GM19463 (cell line): Measurements from ENCODE around the gene ZNF268.
"Not testable (repeated sequence)": the region's sequence is repeated elsewhere in the genome, so short reads cannot be mapped to it uniquely, and the experiment has no call there.

Source experiments
- ATAC-seq: cut with Tn5 transposase; IDR thresholded peaks from one replicate; pipeline ENCODE4 v1.9.1; 2021; ENCODE audit warnings: mild to moderate bottlenecking, moderate library complexity; ENCODE audit not compliant: unreplicated experiment

ZNF268 gene

GRCh38 chr12:133226690-133227089 lies 45.4 kb downstream of the ZNF268 start:
- ATAC-seq = no peak

GRCh38 chr12:133227281-133227852 lies 46.1 kb downstream of the ZNF268 start:
- no peak for ATAC-seq

GRCh38 chr12:133231001-133231400 lies 49.7 kb downstream of the ZNF268 start:
- no peak for ATAC-seq

GRCh38 chr12:133233006-133233405 lies 51.7 kb downstream of the ZNF268 start:
- ATAC-seq = no peak

GRCh38 chr12:133233993-133234564 lies 52.8 kb downstream of the ZNF268 start:
- ATAC-seq = no peak

GRCh38 chr12:133234971-133235370 lies 53.7 kb downstream of the ZNF268 start:
- no peak for ATAC-seq

GRCh38 chr12:133235401-133236112 lies 54.3 kb downstream of the ZNF268 start, which contains the start of gene ANHX:
ANHX (minus strand) TSS chr12:133235877; CDS start chr12:133234356, 1,521 bp downstream.
- no peak for ATAC-seq

- ATAC-seq = no peak
Observed at GRCh38 chr12:133236144-133236543, 54.8 kb downstream of the ZNF268 start.

- ATAC-seq = no peak
Observed at GRCh38 chr12:133236556-133236955, 55.3 kb downstream of the ZNF268 start.

GRCh38 chr12:133251732-133252131 lies 70.4 kb downstream of the ZNF268 start:
- ATAC-seq = no peak

- not testable (repeated sequence) for ATAC-seq
Observed at GRCh38 chr12:133255833-133256232, 74.5 kb downstream of the ZNF268 start.

GRCh38 chr12:133256321-133256720 lies 75.0 kb downstream of the ZNF268 start:
- ATAC-seq = no peak

GRCh38 chr12:133264173-133264572 lies 82.9 kb downstream of the ZNF268 start:
- ATAC-seq = no peak
